Stimulated activated naive CD8-positive, alpha-beta T cell treated with anti-CD3 and anti-CD28 coated beads, Interleukin-15, Interleukin-2, amounts not matched to agents 100 U/mL and 50 U/mL, for 24 hours (primary cell): ENCODE data around the gene KRT84.

Experiments
- ATAC-seq: fragments of 150-1000 bp; cut with Tn5 transposase; one replicate; pipeline ENCODE4 v1.10.0; 2021
- DNase-seq: peaks from one replicate; pipeline ENCODE4 v3.0.0; 2021

Gene KRT84

GRCh38 chr12:52385226-52385702 is at the start of gene KRT84:
Gene KRT84, minus strand, starts transcription at chr12:52385652. Its CDS starts 67 bp downstream, at chr12:52385585.
- DNase-seq (no peak), ATAC-seq (no peak)

- ATAC-seq (no peak), DNase-seq (no peak)
Observed at GRCh38 chr12:52434760-52435530, 49.5 kb upstream of the KRT84 start.

GRCh38 chr12:52434081-52434733 is 48.8 kb upstream of the KRT84 start, which contains the start of gene KRT75:
Gene KRT75, minus strand, starts transcription at chr12:52434371. Its CDS starts 67 bp downstream, at chr12:52434304.
- ATAC-seq (no peak), DNase-seq (no peak)

- ATAC-seq (no peak), DNase-seq (no peak)
Observed at GRCh38 chr12:52433501-52434080, 48.1 kb upstream of the KRT84 start.

GRCh38 chr12:52432559-52433207 is 47.2 kb upstream of the KRT84 start:
- no peak for ATAC-seq
- DNase-seq = no peak

- DNase-seq = no peak
- ATAC-seq = no peak
Observed at GRCh38 chr12:52428121-52428520, 42.7 kb upstream of the KRT84 start.

- ATAC-seq (no peak), DNase-seq (no peak)
Observed at GRCh38 chr12:52427083-52427482, 41.6 kb upstream of the KRT84 start.

- DNase-seq = no peak
- ATAC-seq = no peak
Observed at GRCh38 chr12:52426034-52426433, 40.6 kb upstream of the KRT84 start.

- ATAC-seq (no peak), DNase-seq (no peak)
Observed at GRCh38 chr12:52425466-52425865, 40.0 kb upstream of the KRT84 start.

- no peak for DNase-seq
- ATAC-seq = no peak
Observed at GRCh38 chr12:52423661-52424500, 38.4 kb upstream of the KRT84 start.

GRCh38 chr12:52423035-52423434 is 37.6 kb upstream of the KRT84 start:
- ATAC-seq (no peak), DNase-seq (no peak)

- ATAC-seq (no peak), DNase-seq (no peak)
Observed at GRCh38 chr12:52419656-52420055, 34.2 kb upstream of the KRT84 start.

- no peak for DNase-seq
- ATAC-seq = no peak
Observed at GRCh38 chr12:52418576-52419110, 33.2 kb upstream of the KRT84 start.

GRCh38 chr12:52417740-52418139 is 32.3 kb upstream of the KRT84 start:
- ATAC-seq = no peak

GRCh38 chr12:52416795-52417194 is 31.3 kb upstream of the KRT84 start:
- DNase-seq (no peak), ATAC-seq (no peak)

More at GRCh38 chr12:52417740-52418139, 32.3 kb upstream of the KRT84 start:
- no peak for DNase-seq

GRCh38 chr12:52415870-52416750 is 30.7 kb upstream of the KRT84 start:
- DNase-seq = no peak
- ATAC-seq = no peak

- DNase-seq = no peak
- ATAC-seq = no peak
Observed at GRCh38 chr12:52414936-52415335, 29.5 kb upstream of the KRT84 start.

- ATAC-seq (no peak), DNase-seq (no peak)
Observed at GRCh38 chr12:52413782-52414345, 28.4 kb upstream of the KRT84 start.

- DNase-seq (no peak), ATAC-seq (no peak)
Observed at GRCh38 chr12:52413202-52413601, 27.8 kb upstream of the KRT84 start.

- no peak for DNase-seq
- no peak for ATAC-seq
Observed at GRCh38 chr12:52411815-52412214, 26.4 kb upstream of the KRT84 start.
